Stimulated activated CD4-positive, alpha-beta T cell treated with anti-CD3 and anti-CD28 coated beads, Interleukin-4, amount 100 ng/mL, for 48 hours (primary cell): ENCODE results near the gene OR6B1.

ENCODE experiments used
- DNase-seq, 2 donors: peaks; one replicate each; pipeline ENCODE4 v3.0.0-alpha.2; 2020; ENCODE audit warnings: low read depth in 2 of 2

The OR6B1 gene

GRCh38 chr7:144000020-144000419 is at the start of gene OR6B1:
Gene OR6B1, plus strand, starts transcription at chr7:144000320. Its CDS starts 3,677 bp downstream, at chr7:144003997.
- no peak for DNase-seq

- no peak for DNase-seq
These were observed 46.7 kb upstream of the OR6B1 start for GRCh38 chr7:143953421-143953820.

DNA sequence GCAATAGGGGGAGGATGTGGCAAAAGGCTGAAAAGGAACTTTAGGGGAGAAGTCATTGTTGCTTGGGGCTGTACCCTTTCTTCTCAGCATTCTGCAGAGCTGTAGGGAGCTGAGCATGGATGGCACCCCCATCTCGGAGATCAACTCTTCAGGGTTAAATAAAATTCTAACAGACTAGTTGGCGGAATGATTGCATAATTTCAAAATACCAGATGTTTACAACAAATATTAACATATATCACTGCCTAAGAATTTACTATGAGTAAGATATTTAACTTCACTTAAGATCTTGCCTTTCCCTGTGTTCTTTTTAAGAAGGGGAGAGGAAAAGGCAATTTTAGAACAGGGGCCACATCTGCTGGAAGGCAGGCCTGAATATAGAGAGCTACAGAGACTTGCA is 46.0 kb upstream of the OR6B1 start:
- no peak for DNase-seq

DNA sequence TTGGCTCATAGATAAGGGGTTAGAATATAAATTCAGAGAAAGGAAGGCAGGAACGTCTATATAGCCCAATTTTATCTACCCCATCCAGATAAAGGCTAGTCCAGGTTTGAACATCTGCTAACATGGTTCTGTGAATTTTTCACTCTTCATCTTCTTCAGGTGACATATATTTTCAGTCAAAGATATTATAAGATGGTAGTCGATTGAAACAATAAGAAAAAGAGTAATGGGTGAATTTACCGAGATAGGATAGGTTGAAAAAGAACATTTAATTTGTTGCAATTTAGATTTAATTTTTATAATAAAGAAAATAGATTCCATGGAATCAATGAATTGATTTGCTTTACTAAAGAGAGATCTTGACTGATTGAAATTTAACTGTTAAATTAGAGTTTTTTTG is 45.6 kb upstream of the OR6B1 start, which contains the start of gene OR2F1:
OR2F1 (plus strand) TSS at position 301 of the 400 bp plus-strand sequence. CDS start 5,127 bp downstream, outside the sequence.
- DNase-seq = no peak

GRCh38 chr7:143958781-143959180 is 41.3 kb upstream of the OR6B1 start:
- DNase-seq = no peak

GRCh38 chr7:143960813-143961610 is 39.1 kb upstream of the OR6B1 start:
- DNase-seq = no peak

GRCh38 chr7:143965280-143965679 is 34.8 kb upstream of the OR6B1 start:
- DNase-seq = no peak

DNA sequence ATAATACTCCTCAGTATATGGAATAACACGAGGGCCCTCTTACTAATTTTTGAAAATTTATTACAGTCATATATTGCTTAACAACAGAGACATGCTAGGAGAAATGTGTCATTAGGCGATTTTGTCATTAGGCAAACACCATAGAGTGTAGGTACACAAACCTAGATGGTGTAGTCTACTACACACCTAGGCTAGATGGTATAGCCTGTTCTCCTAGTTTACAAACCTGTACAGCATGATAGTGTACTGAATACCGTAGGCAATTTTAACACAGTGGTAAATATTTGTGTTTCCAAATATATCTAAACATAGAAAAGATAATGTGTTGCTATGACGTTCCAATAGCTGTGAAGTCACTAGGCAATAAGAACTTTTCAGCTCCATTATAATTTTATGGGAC is 32.7 kb upstream of the OR6B1 start:
- no peak for DNase-seq

DNA sequence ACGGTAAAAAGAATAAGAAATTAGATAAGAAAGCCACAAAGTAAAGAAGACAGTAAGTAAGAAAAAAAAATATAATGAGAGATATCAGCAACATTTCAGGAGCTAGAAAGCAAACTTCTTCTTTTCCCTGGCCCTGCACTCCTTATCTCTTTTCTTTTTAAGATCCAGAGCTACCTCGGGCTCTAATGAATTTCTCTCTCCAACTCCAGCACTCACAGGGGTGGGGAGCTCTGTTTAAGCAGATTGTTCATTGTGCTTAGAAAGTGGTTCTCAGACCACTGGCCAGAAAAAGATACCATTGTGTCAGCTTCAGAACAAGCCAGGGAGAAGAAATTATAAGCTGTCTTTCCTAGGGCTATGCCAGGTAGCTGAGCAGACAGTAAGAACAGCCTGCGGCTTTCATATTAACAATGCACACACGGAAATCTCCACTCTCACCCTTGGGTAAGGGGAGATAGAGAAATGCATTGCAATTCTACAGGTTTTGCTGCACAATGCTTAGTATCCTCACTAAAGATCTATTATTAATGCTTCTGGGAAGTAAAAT is 26.2 kb upstream of the OR6B1 start:
- DNase-seq = no peak

- no peak for DNase-seq
These were observed 25.7 kb upstream of the OR6B1 start for GRCh38 chr7:143974459-143974858.

- no peak for DNase-seq
These were observed 24.5 kb upstream of the OR6B1 start for GRCh38 chr7:143975617-143976016.

DNA sequence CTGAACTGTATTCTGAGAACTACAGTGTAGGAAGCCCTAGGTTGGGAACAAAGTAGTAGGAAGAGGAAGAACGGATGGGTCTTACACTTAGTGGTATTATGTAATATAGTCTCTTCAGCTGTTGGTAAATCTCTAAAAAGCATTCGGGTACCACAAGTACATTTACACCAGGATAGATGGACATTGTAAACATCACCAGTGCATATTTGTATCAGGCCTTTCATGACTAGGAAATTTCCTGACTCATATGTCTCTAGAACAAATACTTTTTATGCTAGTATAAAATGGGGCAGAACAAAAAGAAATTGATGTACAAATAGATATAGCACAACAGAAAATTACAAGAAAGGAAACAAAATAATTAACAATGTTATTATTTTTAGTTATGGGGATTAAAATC is 21.5 kb upstream of the OR6B1 start:
- no peak for DNase-seq

DNA sequence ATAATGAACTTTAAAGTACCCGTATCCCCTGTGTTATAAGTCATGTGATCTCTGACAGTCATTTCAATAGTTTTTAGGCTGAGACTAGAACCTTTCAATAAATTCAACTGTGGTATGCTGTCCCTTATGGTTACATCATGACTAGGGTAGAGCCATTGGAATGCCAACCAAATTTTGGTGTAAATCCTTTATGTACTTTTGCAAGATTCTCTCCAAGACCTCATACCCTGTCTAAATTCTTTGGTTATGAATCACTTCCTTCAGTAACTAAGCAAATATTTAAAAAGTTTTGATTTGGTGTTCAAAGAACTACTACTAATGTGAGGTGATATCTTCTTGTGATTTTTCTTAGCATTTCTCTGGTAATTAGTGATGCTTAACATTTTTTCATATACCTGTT is 20.8 kb upstream of the OR6B1 start:
- DNase-seq = no peak

DNA sequence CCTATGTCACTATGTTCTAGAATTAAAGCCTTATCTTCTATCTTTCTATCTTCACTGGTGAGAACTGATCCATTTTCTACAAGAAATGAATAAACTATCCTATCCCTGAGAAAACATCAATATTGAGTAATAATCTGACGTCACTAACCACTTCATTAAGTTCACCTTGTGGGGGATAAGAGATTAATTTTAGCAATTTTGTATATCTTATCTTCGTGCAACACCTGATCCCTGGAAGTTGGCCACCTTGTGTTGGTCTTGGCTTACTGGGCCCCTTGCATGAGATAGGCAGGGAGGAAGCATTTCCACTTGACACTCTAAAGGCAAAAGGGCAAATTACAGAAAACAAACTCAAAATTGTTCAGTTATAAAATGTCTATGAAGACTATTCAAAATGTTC is 20.1 kb upstream of the OR6B1 start:
- no peak for DNase-seq

- no peak for DNase-seq
These were observed 19.2 kb upstream of the OR6B1 start for GRCh38 chr7:143980746-143981510.

- DNase-seq = no peak
These were observed 16.2 kb upstream of the OR6B1 start for GRCh38 chr7:143983960-143984359.

GRCh38 chr7:143987513-143987912 is 12.6 kb upstream of the OR6B1 start:
- DNase-seq = no peak

DNA sequence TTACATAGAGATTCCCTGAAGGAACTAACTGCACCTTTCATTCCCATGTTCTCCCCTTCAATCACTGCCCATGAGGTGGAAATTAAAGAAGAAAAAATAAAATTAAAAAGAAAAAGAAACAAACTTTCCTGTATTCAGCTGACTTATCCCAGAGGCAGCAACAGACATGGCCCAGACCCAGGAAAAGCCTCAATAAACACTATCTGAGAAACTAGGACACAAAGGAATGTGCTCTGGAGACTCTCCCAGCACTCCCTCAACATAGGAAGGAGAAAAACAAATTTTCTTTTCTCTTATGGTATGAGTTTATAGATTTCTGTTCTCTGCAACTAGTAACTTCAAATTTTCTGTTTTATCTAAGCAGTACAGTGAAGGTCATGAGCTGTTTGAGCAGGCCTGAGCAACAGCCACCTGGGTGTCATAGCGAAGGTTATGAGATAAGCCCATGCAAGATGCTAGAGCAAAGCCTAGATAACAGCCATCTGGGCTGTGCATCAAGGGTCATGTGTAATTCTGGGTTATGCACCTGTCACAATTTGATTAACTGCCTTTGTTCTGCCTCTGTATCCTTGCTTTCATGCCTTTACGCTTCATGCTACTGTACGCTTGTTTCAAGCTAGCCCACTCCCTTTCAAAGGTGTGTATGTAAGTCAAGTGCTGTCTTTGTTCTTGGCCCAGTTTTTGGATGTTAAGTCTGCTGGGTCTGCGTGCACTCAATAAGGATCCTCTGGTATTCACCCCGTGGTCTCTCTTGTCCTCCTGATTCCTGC is 11.0 kb upstream of the OR6B1 start:
- no peak for DNase-seq

DNA sequence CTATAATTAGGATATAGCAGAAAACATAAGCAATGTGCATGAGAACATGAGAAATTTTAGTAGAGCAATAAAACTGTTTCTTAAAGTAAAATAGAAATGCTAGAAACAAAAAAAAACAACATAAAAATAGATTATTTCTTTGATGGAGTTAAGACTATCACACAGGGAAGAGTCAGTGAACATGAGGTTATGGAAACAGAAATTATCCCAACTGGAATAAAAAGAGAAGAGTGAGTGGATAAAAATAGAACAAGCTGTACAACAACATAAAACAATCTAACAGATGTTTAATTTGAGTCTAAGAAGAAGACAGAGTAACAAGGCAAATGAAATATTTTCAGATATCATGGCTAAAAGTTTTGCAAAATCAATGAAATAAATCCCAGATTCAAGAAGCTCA is 7.5 kb upstream of the OR6B1 start:
- DNase-seq = no peak

DNA sequence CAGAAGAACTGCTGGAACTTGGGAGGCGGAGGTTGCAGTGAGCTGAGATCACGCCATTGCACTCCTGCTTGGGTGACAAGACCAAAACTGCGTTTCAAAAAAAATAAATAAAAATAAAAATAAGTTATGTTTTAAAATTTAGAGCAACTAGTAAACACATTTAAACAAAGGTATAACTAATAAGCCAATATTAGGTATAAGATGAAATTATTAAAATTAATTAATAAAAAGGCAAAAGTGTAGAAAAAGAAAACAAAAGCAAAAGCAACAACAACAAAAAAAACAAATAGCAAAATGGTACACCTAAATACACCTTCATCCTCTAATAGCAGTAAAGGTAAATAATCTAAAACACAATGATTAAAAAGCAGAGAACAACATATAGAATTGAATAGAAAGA is 6.2 kb upstream of the OR6B1 start:
- no peak for DNase-seq

DNA sequence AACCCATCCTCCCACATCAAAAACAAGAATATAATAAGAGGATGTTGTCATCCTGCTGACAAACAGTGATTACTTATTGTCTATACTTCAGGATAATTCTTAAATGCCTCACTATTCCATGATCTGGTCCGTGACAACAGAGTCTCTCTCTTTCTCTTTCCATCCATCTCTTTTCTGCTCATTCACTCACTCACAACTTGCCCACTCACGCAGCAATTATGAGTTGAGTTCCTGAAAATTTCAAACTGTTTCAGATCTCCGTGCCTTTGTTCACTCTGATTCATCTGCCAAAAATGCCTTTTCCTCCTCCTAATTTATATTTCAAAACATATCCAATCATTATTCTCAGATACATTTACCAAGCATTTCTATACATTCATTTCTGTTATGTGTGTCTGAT is 1.4 kb downstream of the OR6B1 start:
- DNase-seq = no peak

- no peak for DNase-seq
These were observed 4.6 kb downstream of the OR6B1 start for GRCh38 chr7:144004703-144005102.
